Mucosa of gallbladder (tissue), 1 donor: ENCODE results near the gene DGCR8. TPM values are rescaled to one million over a fixed set of nuclear protein-coding genes. Genes with fewer than 3 reads are reported as not detected.

Experiments used
- DNase-seq: peaks from one replicate; pipeline ENCODE4 v3.0.0-alpha.2; 2020; ENCODE audit warnings: low spot score
- total RNA-seq: library from RNA; stranded (reverse); gene quantifications from one replicate; pipeline ENCODE4 v1.2.1, GENCODE V29; 2021
- donor health status: DM: no; HTN: no; CAD: no.

The DGCR8 gene
- total RNA-seq, 1 donor from 2014 or later, result 38.2 TPM

DNA sequence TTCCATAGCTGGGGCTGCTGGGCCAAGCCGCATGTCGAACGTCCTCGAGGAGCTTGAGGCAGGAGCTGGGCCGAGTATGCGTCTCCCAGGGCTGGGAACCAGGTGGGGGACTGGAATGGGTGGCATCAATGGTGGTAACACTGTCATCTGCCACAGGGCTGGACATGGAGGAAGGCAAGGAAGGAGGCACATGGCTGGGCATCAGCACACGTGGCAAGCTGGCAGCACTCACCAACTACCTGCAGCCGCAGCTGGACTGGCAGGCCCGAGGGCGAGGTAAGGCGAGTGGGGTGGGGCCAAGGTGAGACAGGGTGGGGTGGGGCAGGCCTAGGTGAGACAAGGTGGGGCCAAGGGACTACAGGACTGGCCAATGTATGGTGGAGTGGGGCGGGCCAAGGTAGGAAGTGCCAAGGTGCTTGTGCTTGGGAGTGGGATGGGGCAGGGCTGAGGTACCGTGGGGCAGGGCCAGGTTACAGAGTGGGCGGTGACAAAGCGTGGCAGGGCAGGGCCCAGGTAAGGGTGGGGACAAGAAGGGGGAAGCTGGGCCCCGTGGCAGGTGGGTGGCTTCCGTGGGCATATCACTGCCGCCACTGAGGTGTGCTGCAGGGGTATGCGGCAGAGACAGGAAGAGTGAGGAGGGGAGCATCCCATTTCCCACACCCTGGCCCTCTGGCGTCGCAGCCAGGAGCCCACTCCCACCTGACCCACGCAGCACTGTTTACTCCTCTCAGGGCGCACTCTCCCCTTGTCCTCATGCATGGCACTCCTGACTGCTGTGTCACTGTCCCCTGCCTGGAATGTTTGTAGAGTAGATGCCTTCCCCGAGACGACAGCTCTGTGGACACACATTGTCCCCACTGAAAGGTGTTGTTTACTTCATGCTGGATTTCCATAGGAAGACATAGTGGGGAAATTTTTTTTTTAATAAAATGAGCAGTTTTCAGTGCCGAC lies 27.5 kb upstream of the DGCR8 start:
- DNase-seq, result no peak

DNA sequence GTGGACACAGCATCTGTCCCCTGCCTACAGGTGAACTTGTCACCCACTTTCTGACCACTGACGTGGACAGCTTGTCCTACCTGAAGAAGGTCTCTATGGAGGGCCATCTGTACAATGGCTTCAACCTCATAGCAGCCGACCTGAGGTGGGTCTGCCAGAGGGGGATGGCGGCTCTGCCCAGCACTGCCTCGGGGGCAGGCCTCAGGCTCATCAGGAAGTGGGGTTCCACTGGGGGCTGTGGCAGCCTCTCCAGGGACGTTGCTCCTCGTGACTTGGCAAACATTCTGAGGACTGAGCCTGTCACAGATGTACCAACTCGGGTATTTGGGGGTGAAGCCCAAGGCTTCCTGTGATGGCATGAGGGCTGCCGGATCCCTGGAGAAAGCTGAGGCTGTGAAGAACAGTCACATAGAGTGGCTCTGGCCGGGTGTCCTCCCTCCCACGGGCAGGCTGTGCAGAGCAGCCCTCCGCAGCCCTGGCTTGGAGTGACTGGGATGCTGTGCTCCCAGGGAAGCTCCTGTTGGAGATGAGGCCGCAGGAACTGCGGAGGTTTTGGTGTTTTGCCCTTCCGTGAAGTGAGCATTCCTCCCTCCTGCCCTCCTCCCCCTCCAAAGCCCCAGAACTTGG lies 26.5 kb upstream of the DGCR8 start:
- no peak for DNase-seq

DNA sequence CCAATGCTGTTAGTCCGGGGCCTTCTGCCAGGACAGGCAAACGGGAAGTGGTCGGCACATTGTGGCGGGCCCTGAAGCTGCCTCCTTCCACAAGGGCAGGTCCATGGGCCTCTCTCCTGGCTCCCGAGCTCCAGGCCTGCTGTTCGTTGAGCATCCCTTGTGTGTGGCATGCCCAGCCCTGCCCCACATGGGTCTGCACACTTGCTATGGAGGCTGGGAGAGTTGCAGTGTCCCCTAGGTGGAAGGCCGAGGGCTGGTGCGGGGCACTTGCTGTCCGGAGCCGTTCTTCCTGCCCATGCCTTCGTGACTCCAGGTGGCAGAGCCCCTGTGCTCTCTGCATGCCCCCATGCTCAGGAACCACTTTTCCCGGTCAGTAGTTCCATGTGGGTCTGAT lies 26.0 kb upstream of the DGCR8 start:
- no peak for DNase-seq

DNA sequence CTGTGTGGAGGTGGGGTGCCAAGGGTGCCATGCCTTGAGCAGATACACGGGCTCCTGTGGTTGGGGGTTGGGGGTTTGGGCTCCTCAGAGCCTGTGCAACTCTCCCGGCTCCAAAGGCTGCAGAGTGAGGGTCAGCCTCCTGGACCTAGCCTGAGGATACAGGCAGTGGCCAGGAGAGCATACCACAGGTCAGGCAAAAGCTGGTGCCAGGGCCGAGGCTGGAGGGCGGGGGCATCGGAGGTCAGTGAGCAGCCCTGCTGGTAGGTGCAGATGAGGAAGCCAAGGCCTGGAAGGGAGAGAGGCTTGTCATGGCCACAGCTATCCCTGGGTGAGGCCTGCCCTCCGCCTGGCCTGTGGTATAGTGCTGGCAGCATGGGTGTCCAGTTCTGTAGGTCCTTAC lies 25.6 kb upstream of the DGCR8 start:
- DNase-seq, result no peak

DNA sequence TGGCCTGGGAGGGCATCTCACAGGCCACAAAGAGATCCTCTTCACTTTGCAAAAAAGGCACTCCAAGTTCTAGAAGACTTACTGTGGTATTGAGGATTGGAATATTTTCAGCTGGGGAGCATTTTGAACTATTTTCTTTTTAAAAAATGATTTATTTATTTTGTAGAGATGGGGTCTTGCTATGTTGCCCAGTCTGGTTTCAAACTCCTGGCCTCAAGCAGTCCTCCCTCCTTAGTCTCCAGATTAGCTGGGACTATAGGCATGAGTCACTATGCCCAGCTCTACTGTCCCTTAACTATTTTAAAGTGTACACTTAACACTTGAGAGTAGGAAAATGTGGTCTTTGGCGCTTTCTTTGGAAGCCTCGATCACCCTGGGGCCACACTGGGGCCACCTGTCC lies 24.9 kb upstream of the DGCR8 start:
- no peak for DNase-seq

DNA sequence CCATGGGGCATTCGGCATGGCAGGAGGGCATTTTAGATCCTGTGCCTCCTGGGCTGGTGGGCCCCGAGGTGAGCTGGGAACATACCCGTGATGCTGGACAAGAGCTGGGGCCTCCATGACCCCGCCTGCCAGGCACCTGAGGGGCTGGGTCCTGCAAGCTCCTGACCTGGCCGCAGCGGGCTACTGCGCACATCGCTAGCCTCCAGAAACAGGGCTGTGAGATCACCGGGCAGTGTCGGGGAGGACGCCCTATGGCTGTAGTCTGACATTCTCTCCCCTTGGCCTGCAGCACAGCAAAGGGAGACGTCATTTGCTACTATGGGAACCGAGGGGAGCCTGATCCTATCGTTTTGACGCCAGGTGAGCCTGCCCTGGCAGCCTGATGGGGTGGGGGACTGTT lies 24.4 kb upstream of the DGCR8 start:
- no peak for DNase-seq

DNA sequence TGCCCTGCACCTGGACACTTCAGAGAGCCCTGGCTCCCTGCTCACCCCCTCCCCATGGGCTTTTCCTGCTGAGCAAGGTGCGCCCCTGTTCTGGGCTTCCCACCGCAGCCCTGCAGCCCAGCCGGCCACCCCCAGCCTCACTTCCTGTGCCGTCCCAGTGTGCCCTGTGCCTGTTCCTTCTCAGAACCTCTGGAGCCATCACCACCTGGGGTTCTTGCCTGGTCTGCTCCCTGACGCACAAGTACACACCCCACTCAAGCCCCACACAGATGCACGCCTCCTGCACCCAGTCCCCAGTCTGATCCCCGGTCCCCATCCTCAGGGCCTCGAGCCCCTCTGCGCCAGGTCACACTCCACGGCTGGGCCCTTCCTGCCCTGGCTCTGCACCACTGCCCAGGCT lies 23.9 kb upstream of the DGCR8 start:
- no peak for DNase-seq

DNA sequence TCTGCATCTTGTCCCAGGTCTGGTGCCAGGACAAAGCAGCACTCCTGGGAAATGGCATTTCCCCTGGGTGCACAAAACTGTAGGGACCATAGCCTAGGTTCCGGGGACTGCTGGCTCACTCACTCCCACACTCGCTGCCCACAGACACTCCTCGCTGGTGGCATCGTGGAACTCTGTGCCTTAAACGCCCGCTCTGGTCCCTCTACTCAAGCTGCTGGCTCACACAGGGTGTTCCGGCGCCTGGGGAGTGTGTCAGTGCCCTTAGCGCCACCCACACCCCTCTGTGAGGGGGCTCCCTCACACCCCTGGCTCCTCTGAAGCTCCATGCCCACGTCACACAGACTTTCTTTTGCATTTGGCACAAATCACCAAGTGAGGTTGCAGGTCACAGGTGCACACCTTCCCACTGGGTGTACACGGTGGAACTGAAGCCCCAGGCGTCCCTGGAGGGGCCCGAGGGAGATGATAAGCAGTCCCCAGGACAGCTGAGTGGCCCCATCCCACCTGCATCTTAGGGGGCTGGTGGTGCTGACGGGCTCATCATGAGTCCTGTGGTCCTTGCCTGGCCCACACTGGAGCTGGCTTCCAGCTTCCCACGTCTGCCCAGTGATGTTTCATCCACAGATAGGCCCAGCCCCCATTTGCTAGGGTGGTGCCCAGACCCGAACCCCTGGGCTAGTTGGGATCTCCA lies 23.2 kb upstream of the DGCR8 start:
- DNase-seq, result no peak

DNA sequence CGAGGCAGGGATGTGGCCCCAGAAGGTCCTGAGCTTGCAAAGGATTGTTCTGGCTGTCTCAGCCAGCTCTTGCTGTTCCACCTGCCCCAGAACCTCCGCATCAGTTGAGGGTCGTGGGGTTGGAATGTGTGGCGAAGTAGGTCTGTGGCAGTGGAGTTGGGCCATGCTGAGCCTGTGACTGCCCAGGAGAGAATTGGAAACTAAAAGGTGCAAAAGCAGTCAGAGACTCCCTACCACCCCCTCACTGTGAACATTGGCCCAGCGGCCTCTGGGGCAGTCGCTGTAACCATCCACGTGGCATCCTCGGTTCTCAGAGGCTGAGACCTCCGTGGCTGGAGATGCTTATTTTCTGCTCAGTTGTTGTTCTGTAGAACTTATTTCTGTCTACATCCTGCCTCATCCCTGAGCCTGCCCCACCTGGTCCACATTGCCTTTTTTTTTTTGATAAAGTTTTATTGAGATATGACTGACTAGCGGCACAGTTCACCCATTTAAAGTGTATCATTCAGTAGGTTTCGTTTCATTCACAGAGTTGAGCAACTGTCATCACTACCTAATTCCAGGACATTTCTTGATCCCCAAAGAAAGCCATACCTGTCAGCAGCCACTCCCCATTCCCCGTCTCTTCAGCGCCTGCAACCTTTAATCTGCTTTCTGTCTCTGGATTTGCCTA lies 22.3 kb upstream of the DGCR8 start:
- no peak for DNase-seq

DNA sequence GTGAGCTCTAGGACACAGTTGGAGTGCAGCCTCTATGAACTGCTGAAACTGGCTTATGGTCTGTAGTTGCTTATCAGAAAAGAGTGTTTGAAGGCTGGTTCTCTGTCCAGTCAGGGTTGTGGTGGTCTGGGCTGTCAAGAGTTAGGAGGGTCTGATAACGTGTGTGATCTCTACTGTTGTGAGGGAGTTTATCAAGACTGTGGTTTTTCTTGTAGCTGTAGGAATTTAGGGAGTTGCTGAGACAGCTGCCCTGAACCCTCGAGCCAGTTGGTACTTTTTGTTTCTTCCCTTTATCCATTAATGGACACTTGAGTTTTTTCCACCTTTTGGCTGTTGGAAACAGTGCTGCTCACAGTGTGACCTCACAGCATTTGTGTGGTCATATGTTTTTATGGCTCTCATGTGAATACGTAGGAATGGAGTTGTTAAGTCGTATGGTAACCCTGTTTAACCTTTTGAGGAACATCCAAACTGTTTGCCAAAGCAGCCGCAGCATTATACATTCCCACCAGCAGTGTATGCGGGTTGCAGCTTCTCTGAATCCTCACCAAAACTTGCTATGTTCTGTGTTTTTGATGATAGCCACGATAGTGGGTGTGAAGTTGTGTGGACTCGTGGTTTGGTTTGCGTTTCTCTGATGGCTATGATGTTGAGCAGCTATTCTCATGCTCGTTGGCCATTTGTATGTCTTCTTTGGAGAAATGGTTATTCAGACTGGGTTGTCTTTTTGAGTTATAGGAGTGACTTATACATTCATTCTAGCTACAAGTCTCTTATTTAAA lies 20.9 kb upstream of the DGCR8 start:
- no peak for DNase-seq

DNA sequence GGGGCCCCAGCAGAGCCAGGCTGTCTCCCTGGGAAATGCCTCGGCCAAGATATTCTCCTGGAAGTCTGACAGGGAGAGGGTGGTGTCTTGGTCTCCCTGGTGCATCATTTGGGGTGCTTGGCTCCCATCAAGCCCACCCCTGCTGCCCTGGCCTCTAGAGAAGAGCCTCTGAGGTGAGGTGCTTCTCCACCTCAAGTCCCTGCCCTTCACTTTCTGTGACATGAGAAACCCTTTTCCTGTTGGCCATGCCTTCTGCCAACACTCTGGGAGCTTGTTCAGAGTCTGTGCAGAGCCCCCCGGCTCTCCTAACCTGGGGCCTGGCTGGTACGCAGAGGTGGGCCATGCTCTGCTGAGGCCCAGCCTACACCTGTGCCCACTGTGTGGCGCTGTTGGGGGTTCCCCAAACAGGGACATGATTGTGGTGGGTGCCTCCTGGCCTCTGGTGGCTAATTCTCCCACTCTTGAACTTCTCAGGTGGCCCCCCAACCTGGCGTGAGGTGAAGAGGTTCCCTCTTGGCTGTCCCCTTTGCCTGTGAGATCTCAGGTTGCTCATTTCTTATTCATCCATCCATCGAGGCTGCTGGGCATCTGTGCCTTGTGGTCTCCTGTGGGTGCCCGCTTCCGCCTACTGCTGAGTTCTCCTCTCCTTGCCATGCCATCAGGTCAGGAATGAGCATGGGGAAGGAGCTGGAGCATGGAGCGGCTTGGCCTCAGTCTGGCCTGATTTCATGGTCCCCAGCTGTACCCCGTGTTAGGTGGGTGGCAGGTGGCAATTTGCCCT lies 19.2 kb upstream of the DGCR8 start:
- DNase-seq, result no peak

DNA sequence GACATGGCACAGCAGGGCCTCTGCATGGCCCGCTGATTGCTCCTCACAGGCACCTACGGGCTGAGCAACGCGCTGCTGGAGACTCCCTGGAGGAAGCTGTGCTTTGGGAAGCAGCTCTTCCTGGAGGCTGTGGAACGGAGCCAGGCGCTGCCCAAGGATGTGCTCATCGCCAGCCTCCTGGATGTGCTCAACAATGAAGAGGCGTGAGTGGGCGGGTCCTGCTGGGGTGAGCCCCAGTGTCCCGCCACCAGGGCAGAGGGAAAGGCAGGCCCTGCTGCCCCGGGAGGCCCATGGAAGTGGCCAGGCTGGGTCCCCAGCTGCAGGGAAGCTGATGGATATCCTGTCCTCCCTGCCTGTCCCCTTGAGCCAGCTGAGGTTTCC lies 18.6 kb upstream of the DGCR8 start:
- no peak for DNase-seq

DNA sequence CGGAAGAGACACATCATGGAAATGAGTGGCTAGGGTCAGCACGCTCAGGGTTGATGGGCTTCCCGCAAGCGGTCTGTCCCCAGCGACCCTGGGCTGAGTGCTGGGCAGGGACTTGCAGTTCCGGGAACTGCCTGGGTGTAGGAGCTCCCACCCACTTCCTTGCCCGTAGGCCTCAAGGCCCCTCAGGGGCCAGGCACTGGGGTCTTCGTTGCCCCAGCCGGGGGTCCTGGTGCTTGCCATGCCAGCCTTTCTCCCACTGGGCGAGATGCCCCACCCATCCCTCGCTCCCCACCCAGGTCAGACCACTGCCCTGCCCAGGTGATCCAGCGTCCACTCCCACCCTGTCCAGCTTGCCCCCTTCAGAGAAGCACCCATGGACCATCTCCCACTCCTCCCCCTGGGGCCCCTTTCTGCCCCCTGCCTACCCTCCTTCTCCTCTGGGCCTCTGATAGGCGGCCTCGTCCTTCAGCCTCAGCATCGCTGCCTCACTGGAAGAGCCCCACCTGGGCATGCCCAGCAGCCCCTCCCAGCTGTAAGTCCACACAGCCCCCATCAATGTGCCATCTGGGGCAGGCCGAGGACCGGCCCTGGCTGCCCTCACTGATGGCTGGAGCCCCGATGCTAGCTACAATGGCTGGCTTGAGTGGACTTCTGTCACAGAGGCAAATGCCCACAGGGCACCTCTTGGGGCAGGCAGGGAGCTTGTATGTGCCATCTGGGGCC lies 17.8 kb upstream of the DGCR8 start:
- DNase-seq, result no peak

DNA sequence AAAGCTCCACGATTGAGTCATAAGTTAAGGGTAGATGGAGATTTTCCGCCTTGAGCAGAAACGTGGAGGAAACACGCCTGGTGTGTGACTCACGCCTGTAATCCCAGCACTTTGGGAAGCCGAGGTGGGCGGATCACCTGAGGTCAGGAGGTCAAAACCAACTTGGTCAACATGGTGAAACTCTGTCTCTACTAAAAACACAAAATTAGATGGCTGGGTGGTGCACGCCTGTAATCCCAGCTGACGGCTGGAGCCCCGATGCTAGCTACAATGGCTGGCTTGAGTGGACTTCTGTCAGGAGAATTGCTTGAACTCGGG lies 17.3 kb upstream of the DGCR8 start:
- DNase-seq, result no peak

DNA sequence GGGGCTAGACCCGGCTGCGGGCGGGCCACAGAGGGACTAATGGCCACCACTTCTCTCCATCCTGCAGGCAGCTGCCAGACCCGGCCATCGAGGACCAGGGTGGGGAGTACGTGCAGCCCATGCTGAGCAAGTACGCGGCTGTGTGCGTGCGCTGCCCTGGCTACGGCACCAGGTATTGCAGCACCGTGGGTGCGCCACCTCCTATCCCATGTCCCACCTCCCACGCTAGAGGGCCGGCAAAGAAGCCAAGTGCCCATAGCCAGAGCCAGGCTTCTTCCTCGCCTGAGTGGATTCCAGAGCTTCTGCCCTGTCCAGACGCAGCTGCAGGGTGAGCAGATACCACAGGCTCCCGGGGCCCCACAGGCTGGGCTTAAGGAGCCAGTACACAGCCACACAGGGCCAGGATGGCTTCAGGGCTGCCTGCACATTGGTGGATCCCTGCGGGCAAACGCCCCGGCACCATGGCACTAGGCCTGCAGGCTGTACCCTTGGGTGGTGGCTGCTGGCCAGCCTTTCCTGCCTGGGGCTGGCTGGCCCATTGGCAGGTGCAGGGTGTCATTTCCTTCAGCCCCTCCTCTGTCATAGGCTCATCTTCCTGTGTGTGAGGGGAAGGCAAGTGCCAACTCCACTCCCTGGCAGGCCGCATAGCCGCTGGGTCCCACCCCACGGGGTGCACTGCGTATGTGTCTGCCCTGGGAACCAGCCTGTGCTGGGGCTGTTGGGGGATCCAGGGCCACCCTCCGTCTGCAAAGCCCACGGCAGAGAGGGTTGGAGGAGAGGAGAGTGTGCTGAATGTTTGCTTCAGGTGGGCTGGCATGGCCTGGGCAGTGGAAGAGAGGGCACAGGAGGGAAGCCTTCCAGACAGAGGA lies 16.5 kb upstream of the DGCR8 start:
- DNase-seq, result no peak

DNA sequence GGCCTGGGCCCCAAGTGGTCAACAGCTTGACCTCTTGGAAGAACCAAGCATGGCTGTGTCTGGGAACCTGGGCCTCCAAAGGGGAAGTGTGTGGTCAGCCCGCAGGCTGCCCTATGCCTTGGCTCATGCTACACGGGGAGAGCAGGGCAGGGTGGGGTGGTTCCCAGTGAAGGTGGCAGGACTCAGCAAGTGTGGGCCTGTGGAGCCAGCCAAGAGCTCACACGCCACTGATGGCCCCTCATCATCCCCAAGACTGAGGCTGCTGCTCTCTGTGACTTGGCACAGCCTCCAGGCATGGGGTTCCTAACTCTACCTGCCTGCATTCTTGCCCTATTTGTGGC lies 15.9 kb upstream of the DGCR8 start:
- no peak for DNase-seq

DNA sequence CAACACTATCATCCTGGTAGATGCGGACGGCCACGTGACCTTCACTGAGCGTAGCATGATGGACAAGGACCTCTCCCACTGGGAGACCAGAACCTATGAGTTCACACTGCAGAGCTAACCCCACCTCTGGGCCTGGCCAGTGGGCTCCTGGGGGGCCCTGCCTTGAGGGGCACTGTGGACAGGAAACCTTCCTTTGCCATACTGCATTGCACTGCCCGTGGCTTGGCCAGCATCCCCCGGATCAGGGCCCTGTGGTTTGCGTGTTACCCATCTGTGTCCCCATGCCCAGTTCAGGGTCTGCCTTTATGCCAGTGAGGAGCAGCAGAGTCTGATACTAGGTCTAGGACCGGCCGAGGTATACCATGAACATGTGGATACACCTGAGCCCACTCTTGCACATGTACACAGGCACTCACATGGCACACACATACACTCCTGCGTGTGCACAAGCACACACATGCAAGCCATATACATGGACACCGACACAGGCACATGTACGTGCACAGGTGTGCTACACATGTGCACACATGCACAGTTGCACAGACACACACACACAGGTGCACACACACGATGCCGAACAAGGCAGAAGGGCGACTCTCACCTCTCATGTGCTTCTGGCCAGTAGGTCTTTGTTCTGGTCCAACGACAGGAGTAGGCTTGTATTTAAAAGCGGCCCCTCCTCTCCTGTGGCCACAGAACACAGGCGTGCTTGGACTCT lies 15.3 kb upstream of the DGCR8 start:
- DNase-seq, result no peak

DNA sequence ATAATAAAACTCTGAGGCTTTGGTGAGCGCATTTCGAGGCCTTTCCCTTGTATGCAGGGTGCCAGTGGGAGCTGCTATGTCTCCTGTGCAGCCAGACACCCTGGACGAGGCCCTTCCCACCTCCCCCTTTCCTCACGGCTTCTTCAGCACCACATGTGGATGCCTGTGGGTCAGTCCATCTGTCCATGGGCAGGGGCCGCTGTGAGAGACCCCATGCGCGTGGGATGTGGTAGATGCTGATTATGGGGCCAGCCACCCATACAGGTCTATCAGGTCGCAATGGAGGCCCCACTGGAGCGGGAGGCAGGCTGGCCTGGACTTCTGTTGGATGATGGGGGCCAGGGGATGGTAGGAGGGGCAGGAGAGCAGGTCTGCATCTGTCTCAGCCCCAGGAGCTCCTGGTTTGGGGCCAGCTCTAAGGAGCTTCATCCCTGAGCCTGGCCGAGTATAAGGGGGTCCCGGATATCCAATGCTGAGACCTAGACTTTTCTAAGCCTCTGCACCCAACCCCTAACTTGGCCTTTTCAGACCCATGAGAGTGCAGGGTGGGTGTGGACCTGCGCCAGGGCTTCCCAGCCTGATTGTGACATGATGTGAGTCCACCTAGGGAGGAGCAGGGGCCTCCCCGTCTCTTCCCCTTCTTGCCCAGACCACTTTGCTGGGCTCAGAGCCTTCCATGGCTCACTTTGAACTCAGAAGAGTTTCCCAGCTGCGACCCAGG lies 14.0 kb upstream of the DGCR8 start:
- no peak for DNase-seq
